Heart right ventricle (tissue), 16 donors: ENCODE results near the gene GRM5. TPM values are rescaled to one million over a fixed set of nuclear protein-coding genes. Genes with fewer than 3 reads are reported as not detected.

Experiments used
- ATAC-seq, 8 donors: fragments of 200-7000 bp; cut with Tn5 transposase; one replicate each; pipeline ENCODE4 v1.9.1; 2020; ENCODE audit warnings: mild to moderate bottlenecking in 8 of 8, moderate library complexity in 8 of 8, moderate number of reproducible peaks in 1 of 8
- DNase-seq, 2 donors: peaks; one replicate each; pipeline ENCODE4 v3.0.0-alpha.2; 2020
- H3K27ac ChIP-seq, 10 donors: fragments of 200-600 bp; sonication (generic) in 2 of 10; one replicate each; pipeline versions ENCODE4 v1.5.0 to v1.8.0; 2020 to 2022; ENCODE audit warnings: mild to moderate bottlenecking in 3 of 10
- H3K27me3 ChIP-seq, 7 donors: fragments of 200-600 bp; one replicate each; pipeline ENCODE4 v1.8.0; 2021 to 2022; ENCODE audit warnings: mild to moderate bottlenecking in 2 of 7
- H3K36me3 ChIP-seq, 9 donors: fragments of 200-600 bp; sonication (generic) in 1 of 9; one replicate each; pipeline versions ENCODE4 v1.5.0 to v1.8.0; 2020 to 2022; ENCODE audit warnings: mild to moderate bottlenecking in 2 of 9
- H3K4me1 ChIP-seq, 9 donors: fragments of 200-600 bp; sonication (generic) in 1 of 9; one replicate each; pipeline versions ENCODE4 v1.5.0 to v1.8.0; 2020 to 2022; ENCODE audit warnings: mild to moderate bottlenecking in 4 of 9
- H3K4me3 ChIP-seq, 10 donors: fragments of 200-600 bp; sonication (generic) in 2 of 10; one replicate each; pipeline versions ENCODE4 v1.5.0 to v1.8.0; 2020 to 2022; ENCODE audit warnings: mild to moderate bottlenecking in 7 of 10, moderate library complexity in 2 of 10
- H3K9me3 ChIP-seq, 11 donors: fragments of 200-600 bp in 10 of 11; sonication (generic) in 2 of 11; one replicate each; pipeline versions ENCODE4 v1.5.0 to v1.8.0; 2013 to 2022; ENCODE audit warnings: mild to moderate bottlenecking in 2 of 11, control low read depth in 1 of 11, moderate library complexity in 1 of 11
- WGBS, 2 donors: extraction: QIAGEN DNeasy Blood & Tissue Kit; methylation state at CpG; one replicate each; pipeline ENCODE4 v1.1.7; 2013; ENCODE audit warnings: inconsistent platforms in 1 of 2; 5-methylcytosine and 5-hydroxymethylcytosine counted together
- intact Hi-C, 10 donors: fragments of 100-400 bp; cut with DNase I; formaldehyde crosslinking; loops; one replicate each; pipeline versions ENCODE4 v1.11.1 to v1.14.2; 2022
- polyA plus RNA-seq, 2 donors: library from polyadenylated mRNA; stranded (reverse); fragments of 200-250 nt; gene quantifications; one replicate each; pipeline ENCODE4 v1.2.3, GENCODE V29; 2013
- total RNA-seq, 10 donors: library from RNA; stranded (reverse); fragmentation: NEBNext Ultra II Directional in 3 of 10; extraction: Animal tissue kit (Norgen Biotek cat#: 25700) in 3 of 10; gene quantifications; one replicate each; pipeline versions ENCODE4 v1.2.1 to v1.2.4, GENCODE V29; 2021 to 2023
- TF ChIP-seq, protein P1 (sequence below), 9 donors: fragments of 200-600 bp; sonication (generic) in 2 of 9; IDR thresholded peaks; one replicate each; pipeline versions ENCODE4 v1.5.0 to v1.8.0; 2021 to 2022; ENCODE audit warnings: antibody characterized with exemption in 9 of 9, mild to moderate bottlenecking in 5 of 9, moderate library complexity in 1 of 9
- donor health status: Arrhythmogenic right ventricular cardiomyopathy.
- donor health status: ischemic (EF 13 %, LVEDD 7.1; RV severe dilation, severe dysfunction).
- donor health status: healthy with polysubstance abuse.
- donor health status: DM: no; HTN: yes; CAD: no.
- donor health status: DM: no; HTN: no; CAD: no.
- donor health status: ischemic (EF 25% LVEDD 6.9; RV normal size, moderate dysfunction).
- donor health status: ischemic (EF 25% LVEDD 5.7; RV mildly dilated, moderate dysfunction).
- donor health status: healthy.
- donor health status: DM: yes; HTN: yes; CAD: no.
- donor health status: Ischemic cardiomyopathy.
- donor health status: ischemic (EF 35%, LVEDD 5.7; RV mildly dilated, moderate dysfunction).
- donor health status: nonischemic (EF 11% LVEDD 7.7; RV severe dilation, severe dysfunction).
- donor health status: DM: yes; HTN: yes; CAD: no.
- donor health status: PGD.
- donor health status: ischemic (EF 29% LVEDD 5.4; RV normal size, mild dysfunction).
- donor health status: nonischemic (EF 23%, LVEDD 6.1; RV moderate dilation, normal function).

GRM5 gene
- total and polyA plus RNA-seq, 12 donors, result 0.01 to 0.09 (median 0.04) TPM; not detected in 8

DNA sequence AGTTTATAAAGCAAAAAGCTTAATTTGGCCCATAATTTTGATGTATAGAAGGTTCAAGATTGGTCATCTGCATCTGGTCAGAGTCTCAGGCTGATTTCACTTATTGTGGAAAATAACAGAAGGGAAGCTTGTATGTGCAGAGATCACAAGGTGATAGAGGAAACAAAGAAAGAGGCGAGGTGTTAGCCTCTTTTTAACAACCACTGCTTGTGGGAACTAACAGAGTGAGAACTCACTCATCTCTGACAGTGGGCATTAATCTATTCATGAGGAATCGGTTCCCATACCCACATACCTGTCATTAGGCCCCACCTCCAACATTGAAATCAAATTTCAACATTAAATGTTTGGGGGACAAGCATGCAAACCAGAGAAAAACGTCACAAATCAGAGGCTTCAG lies 250.3 kb downstream of the GRM5 start:
- Histone ChIP-seq H3K9me3 (peaks cover 0 to 8% (median 2%) of the 10 kb centered on the region in 11 donors), H3K4me3 (no peak overlapping the region), H3K4me1 (no peaks in the 10 kb centered on the region), H3K36me3 (no peaks in the 10 kb centered on the region), H3K27me3 (no peaks in the 10 kb centered on the region), H3K27ac (no peak overlapping the region)
- intact Hi-C loops, result no loop called here
- DNase-seq (no peak), ATAC-seq (no peak)
- 54 to 57% methylated on average over 3 of the region's 3 CpGs for WGBS, 2 donors
- TF ChIP-seq, protein P1, sequence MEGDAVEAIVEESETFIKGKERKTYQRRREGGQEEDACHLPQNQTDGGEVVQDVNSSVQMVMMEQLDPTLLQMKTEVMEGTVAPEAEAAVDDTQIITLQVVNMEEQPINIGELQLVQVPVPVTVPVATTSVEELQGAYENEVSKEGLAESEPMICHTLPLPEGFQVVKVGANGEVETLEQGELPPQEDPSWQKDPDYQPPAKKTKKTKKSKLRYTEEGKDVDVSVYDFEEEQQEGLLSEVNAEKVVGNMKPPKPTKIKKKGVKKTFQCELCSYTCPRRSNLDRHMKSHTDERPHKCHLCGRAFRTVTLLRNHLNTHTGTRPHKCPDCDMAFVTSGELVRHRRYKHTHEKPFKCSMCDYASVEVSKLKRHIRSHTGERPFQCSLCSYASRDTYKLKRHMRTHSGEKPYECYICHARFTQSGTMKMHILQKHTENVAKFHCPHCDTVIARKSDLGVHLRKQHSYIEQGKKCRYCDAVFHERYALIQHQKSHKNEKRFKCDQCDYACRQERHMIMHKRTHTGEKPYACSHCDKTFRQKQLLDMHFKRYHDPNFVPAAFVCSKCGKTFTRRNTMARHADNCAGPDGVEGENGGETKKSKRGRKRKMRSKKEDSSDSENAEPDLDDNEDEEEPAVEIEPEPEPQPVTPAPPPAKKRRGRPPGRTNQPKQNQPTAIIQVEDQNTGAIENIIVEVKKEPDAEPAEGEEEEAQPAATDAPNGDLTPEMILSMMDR (IDR thresholded peaks at IDR 0.05), result no peak

DNA sequence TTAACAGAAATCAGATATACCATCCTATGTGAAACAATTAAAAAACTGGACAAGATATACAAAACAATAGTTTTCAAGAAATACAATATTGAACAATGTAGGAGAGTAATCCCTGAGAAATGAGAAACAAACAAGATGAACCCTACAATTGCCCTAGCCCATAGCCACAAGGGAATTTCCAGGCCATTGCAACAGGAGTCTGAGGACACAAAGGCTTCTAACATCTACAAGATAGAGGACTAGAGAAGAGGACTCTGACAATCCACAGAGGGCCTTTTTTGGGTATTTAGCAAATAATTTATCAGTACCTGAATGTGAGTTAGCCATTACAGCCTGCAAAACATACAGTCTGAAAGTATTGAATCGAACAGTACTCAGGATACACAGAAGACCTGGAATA lies 251.7 kb downstream of the GRM5 start:
- H3K4me3 ChIP-seq, result no peak overlapping the region
- TF ChIP-seq, protein P1 (IDR thresholded peaks at IDR 0.05), result no peak
- H3K4me1 ChIP-seq, result no peaks in the 10 kb centered on the region
- no peak for DNase-seq
- intact Hi-C loops, result no loop called here
- H3K27me3 ChIP-seq, result no peaks in the 10 kb centered on the region
- 0% methylated on average over 1 of the region's 1 CpG for whole genome bisulfite sequencing, 2 donors
- no peak for ATAC-seq
- peaks cover 0 to 8% (median 2%) of the 10 kb centered on the region in 11 donors for H3K9me3 ChIP-seq
- no peak overlapping the region for H3K27ac ChIP-seq
- no peaks in the 10 kb centered on the region for H3K36me3 ChIP-seq

DNA sequence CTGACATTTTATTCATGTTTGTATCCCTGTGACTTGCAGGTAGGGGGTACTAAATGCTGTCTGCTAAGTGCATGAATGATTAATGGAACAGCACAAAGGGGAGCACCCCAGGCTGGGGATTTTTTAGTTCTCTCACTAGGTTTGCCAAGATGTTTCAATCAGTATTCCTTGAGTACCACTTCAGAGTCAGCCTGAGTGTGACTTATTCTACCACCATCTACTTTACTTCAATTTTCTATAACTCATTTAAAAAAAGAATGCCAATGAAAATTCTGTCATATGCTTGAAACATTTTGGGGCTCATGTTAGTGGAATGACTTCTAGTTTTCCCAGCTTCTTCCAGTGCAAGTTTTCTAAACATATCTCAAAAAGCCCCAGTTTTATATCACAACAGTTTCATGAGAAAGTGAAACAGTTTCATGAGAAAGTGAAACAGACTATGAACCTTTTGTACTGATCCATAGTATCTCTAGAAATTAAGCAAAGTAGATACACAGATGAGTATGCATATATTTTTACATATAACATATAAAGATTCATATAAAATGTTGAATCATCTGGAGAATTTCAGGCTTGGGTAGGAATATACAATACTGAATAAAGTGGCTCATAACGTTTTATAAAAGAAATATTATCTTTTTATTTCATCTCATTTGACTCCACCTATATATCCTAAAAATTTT lies 252.4 kb downstream of the GRM5 start:
- intact Hi-C loops, result no loop called here
- TF ChIP-seq, protein P1 (IDR thresholded peaks at IDR 0.05), result no peak

DNA sequence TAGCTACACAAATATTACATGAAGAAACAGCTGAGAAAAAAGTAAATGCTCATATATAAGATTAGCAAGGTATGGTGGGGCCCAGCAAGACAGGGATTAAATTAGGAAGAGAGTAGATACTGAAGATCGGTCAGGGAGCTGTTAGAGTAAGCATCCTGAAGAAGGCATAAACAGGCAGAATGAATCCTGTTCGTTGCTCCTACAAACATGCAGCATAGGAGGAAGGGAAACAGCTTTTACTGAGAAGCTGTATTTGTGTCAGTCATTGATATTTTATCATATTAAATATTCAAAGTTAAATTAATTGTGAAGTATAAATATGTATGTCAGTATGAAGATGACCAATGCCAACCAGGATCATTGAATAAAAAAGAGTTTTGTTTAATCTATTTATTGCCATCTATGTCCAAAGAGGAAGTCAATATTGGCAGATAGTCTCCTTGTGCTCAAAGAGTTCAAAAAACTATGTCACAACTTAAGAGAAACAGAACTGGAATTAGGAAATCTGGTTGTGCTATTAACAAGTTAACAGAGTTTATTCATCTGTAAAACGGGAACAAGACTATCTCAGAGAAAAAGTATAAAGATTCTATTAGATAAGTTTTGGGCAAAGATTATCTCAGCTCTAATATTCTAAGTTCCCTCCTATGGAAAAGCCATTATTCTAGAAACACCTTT lies 255.2 kb downstream of the GRM5 start:
- DNase-seq, result no peak
- Histone ChIP-seq H3K4me1 (no peaks in the 10 kb centered on the region), H3K9me3 (peaks cover 0 to 8% (median 2%) of the 10 kb centered on the region in 11 donors), H3K27me3 (no peaks in the 10 kb centered on the region), H3K27ac (no peak overlapping the region), H3K4me3 (no peak overlapping the region), H3K36me3 (no peaks in the 10 kb centered on the region)
- TF ChIP-seq, protein P1 (IDR thresholded peaks at IDR 0.05), result no peak
- no peak for ATAC-seq
- WGBS, 2 donors, result 52 to 55% methylated on average over 3 of the region's 3 CpGs
- intact Hi-C loops, result no loop called here

More for the DNA sequence above, 252.4 kb downstream of the GRM5 start:
- ATAC-seq (no peak), DNase-seq (no peak)
- Histone ChIP-seq H3K27ac (no peak overlapping the region), H3K9me3 (peaks cover 0 to 8% (median 2%) of the 10 kb centered on the region in 11 donors), H3K4me1 (no peaks in the 10 kb centered on the region), H3K27me3 (no peaks in the 10 kb centered on the region), H3K36me3 (no peaks in the 10 kb centered on the region), H3K4me3 (no peak overlapping the region)
- 48 to 54% methylated on average over 1 of the region's 1 CpG for WGBS, 2 donors
